SU-DHL-6 (cell line): ENCODE results near the gene PLEKHM2.

ENCODE experiments used
- EZH2phosphoT487 ChIP-seq: fragments of 200-600 bp; sonication (generic), shearing (Covaris generic); conservative IDR thresholded peaks from 2 replicates; pipeline ENCODE4 v1.6.1; 2018; ENCODE audit warnings: mild to moderate bottlenecking, antibody characterized with exemption, low read length, moderate library complexity, mixed read lengths
- TF ChIP-seq, protein P1 (sequence below): fragments of 200-600 bp; sonication (generic); IDR thresholded peaks from one replicate; pipeline ENCODE4 v1.5.1; 2017; ENCODE audit warnings: antibody characterized with exemption, mild to moderate bottlenecking, low read length, moderate library complexity; ENCODE audit not compliant: insufficient read depth, poor library complexity, severe bottlenecking

DNA sequence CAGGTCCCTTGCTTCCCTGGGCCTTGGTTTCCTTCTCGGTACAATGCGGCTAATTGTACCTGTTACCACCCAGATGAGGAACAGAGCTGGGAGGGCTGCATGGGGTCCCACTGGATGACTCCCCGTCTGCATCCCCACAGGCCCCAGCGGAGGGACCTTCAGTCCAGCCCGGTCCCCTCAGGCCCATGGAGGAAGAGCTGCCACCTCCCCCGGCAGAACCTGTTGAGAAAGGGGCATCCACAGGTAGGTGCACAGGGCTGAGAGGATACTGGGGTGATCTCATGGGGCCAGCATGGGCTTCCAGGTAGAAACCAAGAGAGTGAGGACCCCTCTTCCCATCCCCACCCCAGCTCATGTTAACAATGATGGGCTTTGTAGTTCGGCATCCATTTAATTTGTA lies 84.3 kb downstream of the PLEKHM2 start:
- TF ChIP-seq, protein P1, sequence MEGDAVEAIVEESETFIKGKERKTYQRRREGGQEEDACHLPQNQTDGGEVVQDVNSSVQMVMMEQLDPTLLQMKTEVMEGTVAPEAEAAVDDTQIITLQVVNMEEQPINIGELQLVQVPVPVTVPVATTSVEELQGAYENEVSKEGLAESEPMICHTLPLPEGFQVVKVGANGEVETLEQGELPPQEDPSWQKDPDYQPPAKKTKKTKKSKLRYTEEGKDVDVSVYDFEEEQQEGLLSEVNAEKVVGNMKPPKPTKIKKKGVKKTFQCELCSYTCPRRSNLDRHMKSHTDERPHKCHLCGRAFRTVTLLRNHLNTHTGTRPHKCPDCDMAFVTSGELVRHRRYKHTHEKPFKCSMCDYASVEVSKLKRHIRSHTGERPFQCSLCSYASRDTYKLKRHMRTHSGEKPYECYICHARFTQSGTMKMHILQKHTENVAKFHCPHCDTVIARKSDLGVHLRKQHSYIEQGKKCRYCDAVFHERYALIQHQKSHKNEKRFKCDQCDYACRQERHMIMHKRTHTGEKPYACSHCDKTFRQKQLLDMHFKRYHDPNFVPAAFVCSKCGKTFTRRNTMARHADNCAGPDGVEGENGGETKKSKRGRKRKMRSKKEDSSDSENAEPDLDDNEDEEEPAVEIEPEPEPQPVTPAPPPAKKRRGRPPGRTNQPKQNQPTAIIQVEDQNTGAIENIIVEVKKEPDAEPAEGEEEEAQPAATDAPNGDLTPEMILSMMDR = no peak
- TF ChIP-seq EZH2phosphoT487 = no peak
